Body of pancreas (tissue), 4 donors: ENCODE measurements around the gene SCAF4. TPM values are rescaled to one million over a fixed set of nuclear protein-coding genes. Genes with fewer than 3 reads are reported as not detected.

Experiments
- ATAC-seq: fragments of 150-250 bp; one replicate; pipeline ENCODE4 v1.9.1; 2016
- DNase-seq, 4 donors: peaks; one replicate each; pipeline ENCODE4 v3.0.0-alpha.2; 2019
- H3K27ac ChIP-seq, 4 donors: fragments of 200-600 bp; sonication (generic); 1 replicate in 3 of 4; 2 replicates in 1 of 4; pipeline versions ENCODE4 v1.5.1 to v1.6.1; 2016 to 2019; ENCODE audit warnings: mild to moderate bottlenecking in 1 of 4, mixed read lengths in 1 of 4, moderate library complexity in 1 of 4
- H3K27me3 ChIP-seq, 2 donors: fragments of 200-600 bp; sonication (generic); one replicate each; pipeline ENCODE4 v1.6.0; 2016; ENCODE audit warnings: mild to moderate bottlenecking in 1 of 2
- H3K36me3 ChIP-seq, 2 donors: fragments of 200-600 bp; sonication (generic); replicated peaks in 1 of 2; 2 replicates each; pipeline ENCODE4 v1.5.1; 2016; ENCODE audit warnings: low read depth in 2 of 2; ENCODE audit not compliant: insufficient read depth in 1 of 2
- H3K4me1 ChIP-seq: fragments of 200-600 bp; sonication (generic); one replicate; pipeline ENCODE4 v1.6.0; 2016
- H3K4me3 ChIP-seq, 2 donors: fragments of 200-600 bp; sonication (generic); 1 replicate in 1 of 2; 2 replicates in 1 of 2; pipeline ENCODE4 v1.5.1; 2016 to 2019
- H3K9me3 ChIP-seq, 3 donors: fragments of 200-600 bp; sonication (generic); 1 replicate in 2 of 3; 2 replicates in 1 of 3; pipeline ENCODE4 v1.5.1; 2016
- CTCF ChIP-seq, 7 experiments: fragments of 450-650 bp in 4 of 7; fragments of 200-600 bp in 3 of 7; sonication (generic) in 3 of 7; IDR thresholded peaks; one replicate each; pipeline ENCODE4 v1.5.1; 2016 to 2019; ENCODE audit warnings: antibody characterized with exemption in 7 of 7
- POLR2A ChIP-seq, 3 donors: fragments of 450-650 bp; IDR thresholded peaks; one replicate each; pipeline ENCODE4 v1.6.1; 2016; ENCODE audit warnings: antibody characterized with exemption in 3 of 3, mild to moderate bottlenecking in 2 of 3
- WGBS, 2 donors: methylation state at CpG; one replicate each; pipeline ENCODE4 v1.1.5; 2017; 5-methylcytosine and 5-hydroxymethylcytosine counted together
- intact Hi-C: fragments of 100-400 bp; cut with DNase I; formaldehyde crosslinking; loops from one replicate; pipeline ENCODE4 v1.15.1; 2023
- total RNA-seq, 2 donors: library from RNA; depleted of rRNA; stranded (reverse); fragments of >200 nt; gene quantifications; one replicate each; pipeline ENCODE4 v1.1.0, GENCODE V29; 2016

Gene SCAF4
- total RNA-seq, 2 donors from 2014 or later = 9.2 to 11.4 TPM

DNA sequence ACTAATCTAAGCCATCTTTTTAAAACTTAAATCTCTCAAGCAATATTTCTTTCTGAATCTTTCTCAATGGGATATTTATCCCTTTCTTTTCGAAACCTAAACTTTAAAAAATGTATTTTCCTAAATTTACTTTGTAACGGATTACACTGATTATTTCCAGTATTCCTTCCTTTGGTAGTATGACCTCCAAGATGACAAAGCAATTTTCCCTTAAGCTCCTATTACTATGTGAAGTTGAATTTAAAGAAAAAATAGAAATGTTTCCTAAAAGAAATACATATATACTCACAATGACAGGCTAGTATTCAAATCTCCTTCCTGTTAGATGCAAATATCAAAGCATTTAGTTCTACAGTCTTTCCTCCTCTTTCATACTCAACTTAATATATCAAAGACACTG, 15.8 kb downstream of the SCAF4 start:
- no peak overlapping the region for H3K4me3 ChIP-seq
- no peaks in the 10 kb centered on the region for H3K36me3 ChIP-seq
- TF ChIP-seq CTCF (IDR thresholded peaks at IDR 0.05) (no peak), POLR2A (IDR thresholded peaks at IDR 0.05) (no peak)
- ATAC-seq = no peak
- H3K9me3 ChIP-seq = no peaks in the 10 kb centered on the region
- WGBS, 2 donors = 79 to 83% methylated on average over 2 of the region's 2 CpGs
- peaks cover 53% of the 10 kb centered on the region for H3K4me1 ChIP-seq
- intact Hi-C loops = no loop called here
- no peaks in the 10 kb centered on the region for H3K27me3 ChIP-seq
- H3K27ac ChIP-seq = no peak overlapping the region
- no peak for DNase-seq

GRCh38 chr21:31714741-31715365, 17.1 kb downstream of the SCAF4 start:
- Histone ChIP-seq H3K27ac (no peak overlapping the region), H3K27me3 (no peaks in the 10 kb centered on the region), H3K4me1 (peaks cover 50% of the 10 kb centered on the region), H3K36me3 (no peaks in the 10 kb centered on the region), H3K4me3 (no peak overlapping the region), H3K9me3 (no peaks in the 10 kb centered on the region)
- DNase-seq (no peak), ATAC-seq (no peak)
- TF ChIP-seq POLR2A (IDR thresholded peaks at IDR 0.05) (no peak), CTCF (IDR thresholded peaks at IDR 0.05) (no peak)
- 88 to 90% methylated on average over 5 of the region's 5 CpGs for WGBS, 2 donors
- intact Hi-C loops = no loop called here

DNA sequence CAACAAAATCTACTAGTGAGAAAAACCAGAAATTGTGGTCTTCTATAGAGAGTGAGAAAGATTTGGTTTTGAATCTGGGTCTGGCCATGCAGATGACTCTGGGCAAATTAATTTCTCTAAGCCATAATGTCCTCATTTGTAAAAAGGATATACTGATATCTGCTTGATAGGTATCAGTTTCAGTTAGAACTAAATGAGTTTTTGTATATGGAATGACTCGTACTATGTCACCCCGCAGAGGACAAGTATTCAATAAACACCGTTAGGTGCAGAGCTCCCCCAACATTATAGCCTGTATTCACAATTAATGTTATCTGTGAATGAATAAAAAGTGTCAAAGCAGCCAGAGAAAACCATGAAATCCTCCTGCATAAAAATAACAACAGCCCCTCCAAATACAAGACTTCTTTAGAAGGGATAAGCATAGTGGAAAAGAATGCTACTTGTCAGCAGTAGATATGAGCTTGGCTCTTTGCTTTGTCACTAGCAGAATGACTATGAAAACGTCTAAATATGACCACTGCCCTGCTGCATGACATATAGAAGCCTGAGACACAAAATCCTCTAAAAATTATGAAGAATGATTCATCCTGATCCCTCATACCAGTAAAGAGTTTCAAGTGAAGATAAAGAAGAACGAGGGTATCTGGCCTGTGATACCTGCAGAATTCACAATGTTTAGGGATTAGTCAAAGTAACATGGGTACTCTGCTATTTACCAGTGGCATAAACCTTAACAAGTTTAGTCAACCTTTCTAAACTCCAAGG, 17.8 kb downstream of the SCAF4 start:
- Histone ChIP-seq H3K27me3 (no peaks in the 10 kb centered on the region), H3K9me3 (no peaks in the 10 kb centered on the region), H3K4me1 (peaks cover 49% of the 10 kb centered on the region), H3K4me3 (no peak overlapping the region), H3K27ac (no peak overlapping the region), H3K36me3 (no peaks in the 10 kb centered on the region)
- no peak for ATAC-seq
- TF ChIP-seq POLR2A (IDR thresholded peaks at IDR 0.05) (no peak), CTCF (IDR thresholded peaks at IDR 0.05) (no peak)
- no peak for DNase-seq
- 65 to 75% methylated on average over 5 of the region's 5 CpGs for WGBS, 2 donors
- intact Hi-C loops = no loop called here

DNA sequence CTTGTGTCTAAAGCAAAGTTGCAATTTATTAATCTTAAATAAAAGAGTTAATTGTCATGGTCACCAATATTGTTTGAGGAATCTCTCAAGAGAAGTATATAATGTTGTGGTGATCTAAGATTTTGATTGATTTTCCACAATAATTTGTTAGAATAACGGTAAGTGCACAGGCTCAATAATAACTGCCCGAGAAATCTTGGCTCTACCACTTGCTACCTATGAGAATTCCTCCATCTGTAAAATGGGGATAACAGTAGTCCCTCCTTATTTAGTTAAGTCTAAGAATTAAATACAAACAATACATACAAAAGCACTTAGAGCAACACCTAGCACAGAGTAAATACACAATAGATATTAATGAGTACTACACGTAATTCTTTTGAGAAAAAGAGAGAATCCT, 18.8 kb downstream of the SCAF4 start:
- WGBS, 2 donors = 26 to 35% methylated on average over 3 of the region's 3 CpGs
- Histone ChIP-seq H3K27ac (no peak overlapping the region), H3K4me1 (peaks cover 49% of the 10 kb centered on the region), H3K9me3 (no peaks in the 10 kb centered on the region), H3K36me3 (no peaks in the 10 kb centered on the region), H3K4me3 (no peak overlapping the region), H3K27me3 (no peaks in the 10 kb centered on the region)
- intact Hi-C loops = no loop called here
- DNase-seq (no peak), ATAC-seq (no peak)
- no peak for TF ChIP-seq CTCF (IDR thresholded peaks at IDR 0.05)
